Esophagus muscularis mucosa (tissue), 3 donors: Measurements from ENCODE around the gene MESP2.

Source experiments
- CTCF ChIP-seq, 3 experiments: fragments of 200-600 bp in 2 of 3; fragments of 450-650 bp in 1 of 3; sonication (generic) in 2 of 3; IDR thresholded peaks; one replicate each; pipeline ENCODE4 v1.5.1; 2017 to 2019; ENCODE audit warnings: antibody characterized with exemption in 3 of 3, mild to moderate bottlenecking in 2 of 3, moderate library complexity in 1 of 3
- POLR2AphosphoS5 ChIP-seq, 2 donors: sonication (generic); formaldehyde crosslinking; IDR thresholded peaks; one replicate each; pipeline ENCODE4 v1.6.1; 2017; ENCODE audit warnings: antibody characterized with exemption in 2 of 2

GRCh38 chr15:89768071-89768500 lies 8.0 kb upstream of the MESP2 start:
- TF ChIP-seq POLR2AphosphoS5 (IDR thresholded peaks at IDR 0.05) (no peak), CTCF (IDR thresholded peaks at IDR 0.05) (no peak)
